ENCODE data around the gene STOML1.
"Not testable (repeated sequence)": the region's sequence is repeated elsewhere in the genome, so short reads cannot be mapped to it uniquely, and the experiment has no call there.

The STOML1 gene

GRCh38 chr15:73987250-73987649 is 4.8 kb downstream of the STOML1 start:
- DNase-seq (ENCODE audit: low read depth), result no peak

GRCh38 chr15:73986776-73987056 is 5.4 kb downstream of the STOML1 start:
- no peak for DNase-seq (ENCODE audit: low read depth)

DNA sequence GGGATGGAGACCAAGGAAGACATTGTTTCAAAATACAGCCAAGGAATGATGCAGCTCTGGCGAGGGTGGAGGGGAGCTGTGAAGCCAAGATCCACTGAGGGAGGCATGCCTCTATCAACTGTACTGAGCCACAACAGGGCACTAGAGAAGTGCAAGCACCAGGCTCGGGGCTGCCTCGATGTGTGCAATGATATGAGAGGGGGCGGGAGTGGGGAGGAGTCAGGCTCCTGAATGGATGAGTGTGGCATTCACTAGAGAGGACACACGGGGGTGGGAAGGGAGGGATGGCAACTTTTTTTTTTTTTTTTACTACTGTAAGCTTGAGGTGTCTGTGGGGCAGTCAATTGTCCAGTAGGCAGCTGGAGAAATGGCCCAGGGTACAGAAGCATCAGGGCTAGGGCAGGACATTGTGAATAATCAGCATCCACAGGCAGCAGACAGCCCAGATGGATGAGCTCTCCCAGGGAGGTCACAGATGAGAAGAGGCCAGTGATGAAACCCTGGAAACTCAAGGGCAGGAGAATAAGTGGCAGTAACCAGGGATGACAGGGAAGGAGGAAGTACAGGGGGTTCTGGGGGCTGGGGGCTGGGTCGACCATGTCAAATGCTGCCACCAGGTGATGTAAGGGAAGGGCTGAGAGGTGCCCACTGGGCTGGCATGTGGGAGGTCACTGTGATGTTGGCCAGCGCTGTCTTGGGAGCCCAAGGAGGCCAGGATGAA is 5.9 kb downstream of the STOML1 start:
- no peak for DNase-seq (ENCODE audit: low read depth)

DNA sequence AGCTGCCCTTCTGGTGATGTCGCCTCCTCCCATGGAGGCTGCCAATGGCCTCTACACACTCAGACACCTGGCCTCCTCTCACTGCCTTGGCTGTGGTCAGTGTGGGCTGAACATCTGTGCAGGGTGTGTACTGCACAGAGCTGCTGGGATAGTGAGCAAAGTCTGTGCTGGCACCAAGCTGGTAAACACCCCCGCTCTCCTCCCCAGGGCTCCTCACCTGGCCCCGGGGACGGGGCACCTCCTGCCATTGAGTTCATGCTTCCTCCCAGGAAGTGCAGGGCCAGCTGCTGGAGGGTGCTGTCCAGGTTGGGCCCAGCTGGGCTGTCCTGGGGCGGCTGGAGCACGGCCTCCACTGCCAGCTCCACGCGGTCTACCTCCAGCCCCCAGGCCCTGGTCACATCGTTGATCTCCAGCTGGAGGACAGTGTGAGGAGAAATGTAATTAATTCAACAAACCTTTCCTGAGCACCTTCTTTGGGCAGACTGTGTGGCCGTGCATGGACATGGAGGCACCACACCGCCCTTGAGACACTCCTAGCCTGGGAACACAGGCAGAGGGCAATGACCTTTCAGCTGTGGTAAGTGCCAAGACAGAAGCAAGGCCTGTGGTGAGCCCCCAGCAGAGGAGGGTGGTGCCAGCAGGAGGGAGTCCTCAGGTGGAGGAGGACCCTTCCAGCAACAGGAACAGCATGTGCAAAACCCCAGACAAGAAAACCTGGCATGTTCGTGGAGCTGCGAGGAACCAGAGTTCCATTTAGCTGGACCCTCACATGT is 6.8 kb downstream of the STOML1 start:
- DNase-seq (ENCODE audit: low read depth), result no peak

DNA sequence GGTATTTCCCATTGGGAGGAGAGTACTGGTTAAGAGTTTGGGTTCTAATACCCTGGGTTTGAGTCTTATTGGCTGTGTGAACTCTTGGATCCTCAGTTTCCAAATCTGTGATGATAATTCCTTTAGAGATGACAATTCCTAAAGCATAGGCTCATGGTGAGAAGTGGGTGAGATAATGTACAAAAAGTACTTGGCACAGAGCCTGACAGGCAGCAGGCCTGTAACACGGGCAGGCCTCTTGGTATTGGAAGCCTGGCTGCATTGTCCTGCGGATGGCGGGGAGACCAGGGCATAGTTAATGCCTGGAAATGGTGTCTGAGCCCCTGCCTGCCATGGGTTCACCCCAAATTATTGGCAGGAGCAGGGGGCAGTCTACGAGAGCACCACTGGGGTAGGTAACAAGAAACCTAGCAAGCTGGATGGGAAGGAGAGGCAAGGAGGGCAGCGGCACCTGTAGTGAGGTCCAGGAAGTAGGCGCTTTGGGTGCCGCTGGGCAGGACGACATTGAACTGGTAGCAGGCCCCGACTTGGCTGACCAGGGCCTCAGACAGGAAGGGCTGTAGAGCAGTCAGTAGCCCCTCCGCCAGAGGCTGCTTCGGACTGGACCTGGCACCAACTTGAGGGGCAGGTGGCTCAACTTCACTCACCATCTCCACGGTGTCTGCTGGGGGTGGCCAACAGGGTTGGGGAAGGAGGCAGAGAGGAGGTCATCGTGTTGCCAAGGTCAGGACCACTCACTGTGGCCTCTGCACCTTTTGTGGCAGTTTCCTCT is 7.7 kb downstream of the STOML1 start:
- DNase-seq (ENCODE audit: low read depth), result no peak

DNA sequence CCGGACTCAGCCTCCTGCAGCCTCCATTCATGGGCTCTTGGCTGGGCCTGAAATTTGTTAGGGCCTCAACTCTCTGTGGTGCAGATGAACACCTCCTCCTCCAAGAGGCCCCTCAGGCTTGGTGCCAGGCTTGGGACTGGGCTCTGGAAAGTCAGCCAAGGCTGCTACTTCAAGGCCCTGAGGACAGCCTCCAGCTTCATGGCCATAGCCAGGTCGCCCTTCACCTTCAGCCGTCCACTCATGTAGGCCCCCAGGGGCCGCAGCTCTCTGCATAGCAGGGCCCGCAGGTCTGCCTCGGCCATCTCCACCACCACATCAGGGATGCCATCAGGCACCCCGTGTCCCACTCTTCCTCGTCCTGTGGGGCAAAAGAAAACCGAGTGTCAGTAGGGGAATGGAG is 8.3 kb downstream of the STOML1 start:
- no peak for DNase-seq (ENCODE audit: low read depth)

DNA sequence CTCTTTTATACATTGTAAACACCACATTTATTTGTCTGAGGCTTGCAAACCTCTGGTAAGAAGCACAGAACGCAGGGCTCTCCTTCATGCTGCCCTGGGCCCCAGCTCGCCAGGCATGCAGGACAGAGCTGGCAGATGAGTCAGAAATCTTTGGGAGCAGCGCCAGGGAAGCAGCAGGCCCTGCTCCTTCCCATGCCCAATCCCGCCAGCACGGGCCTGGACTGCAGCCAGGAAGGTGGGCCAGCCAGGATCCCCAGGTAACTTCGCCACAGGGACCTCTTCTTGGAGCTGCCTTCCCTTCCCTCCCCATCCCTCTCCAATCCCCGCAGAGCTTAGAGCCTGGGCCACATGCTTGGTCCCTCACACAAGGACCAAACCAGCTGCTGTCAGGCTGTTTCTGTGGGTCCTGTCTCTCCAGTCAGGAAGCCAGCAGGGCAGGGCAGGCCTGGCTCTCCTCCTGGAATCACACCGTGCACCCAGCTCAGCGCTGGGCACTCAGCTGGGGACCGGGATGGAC is 8.8 kb downstream of the STOML1 start:
- DNase-seq (ENCODE audit: low read depth), result peak; percentile 48

- DNase-seq (ENCODE audit: low read depth), result peak; percentile 83
These were observed 9.7 kb downstream of the STOML1 start for GRCh38 chr15:73982222-73982962.

- DNase-seq (ENCODE audit: low read depth), result no peak
These were observed 10.3 kb downstream of the STOML1 start for GRCh38 chr15:73981761-73982221.

DNA sequence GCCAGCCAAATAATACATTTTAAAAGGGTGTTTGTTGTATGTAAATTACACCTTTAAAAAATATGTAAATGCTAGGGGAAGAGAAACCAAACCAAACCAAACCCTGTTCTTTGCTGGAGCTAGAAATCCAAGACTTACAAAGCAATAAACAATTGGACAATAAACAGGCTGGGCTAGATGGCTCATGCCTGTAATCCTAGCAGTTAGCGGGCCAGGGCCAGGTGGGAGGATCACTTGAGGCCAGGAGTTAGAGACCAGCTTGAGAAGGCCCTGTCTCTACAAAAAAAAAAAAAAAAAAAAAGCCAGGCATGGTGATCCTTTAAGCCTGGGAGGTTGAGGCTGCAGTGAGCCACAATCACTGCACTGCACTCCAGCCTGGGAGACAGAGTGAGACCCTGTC is 12.5 kb downstream of the STOML1 start:
- DNase-seq (ENCODE audit: low read depth), result no peak

DNA sequence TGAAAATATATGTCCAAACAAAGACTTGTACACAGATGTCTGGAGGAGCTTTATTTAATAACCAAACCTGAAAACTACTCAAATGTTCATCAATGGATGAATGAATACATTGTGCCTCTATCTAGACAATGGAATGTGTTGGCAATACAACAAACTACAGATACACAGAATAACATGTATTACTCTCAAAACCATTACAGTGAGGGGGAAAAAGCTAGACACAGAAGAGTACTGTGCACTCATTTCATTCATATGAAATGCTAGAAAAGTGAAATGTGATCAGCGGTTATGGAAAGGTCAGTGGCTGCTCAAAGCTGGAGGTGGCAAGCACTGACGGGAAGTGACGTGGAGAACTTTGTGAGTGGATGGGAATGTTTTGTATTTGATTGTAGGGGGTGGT is 13.2 kb downstream of the STOML1 start:
- no peak for DNase-seq (ENCODE audit: low read depth)

GRCh38 chr15:73975440-73976125 is 16.5 kb downstream of the STOML1 start:
- DNase-seq (ENCODE audit: low read depth), result not testable (repeated sequence)

DNA sequence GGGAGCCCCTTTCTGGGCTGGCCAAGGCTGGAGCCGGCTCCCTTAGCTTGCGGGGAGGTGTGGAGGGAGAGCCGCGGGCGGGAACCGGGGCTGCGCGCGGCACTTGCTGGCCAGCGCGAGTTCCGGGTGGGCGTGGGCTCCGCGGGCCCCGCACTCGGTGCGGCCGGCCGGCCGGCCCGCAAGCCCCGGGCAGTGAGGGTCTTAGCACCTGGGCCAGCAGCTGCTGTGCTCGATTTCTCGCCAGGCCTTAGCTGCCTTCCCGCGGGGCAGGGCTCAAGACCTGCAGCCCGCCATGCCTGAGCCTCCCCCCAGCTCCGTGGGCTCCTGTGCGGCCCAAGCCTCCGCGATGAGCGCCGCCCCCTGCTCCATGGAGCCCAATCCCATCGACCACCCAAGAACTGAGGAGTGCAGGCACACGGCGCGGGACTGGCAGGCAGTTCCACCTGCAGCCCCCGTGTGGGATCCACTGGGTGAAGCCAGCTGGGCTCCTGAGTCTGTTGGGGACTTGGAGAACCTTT is 18.4 kb downstream of the STOML1 start:
- DNase-seq (ENCODE audit: low read depth), result not testable (repeated sequence)

DNA sequence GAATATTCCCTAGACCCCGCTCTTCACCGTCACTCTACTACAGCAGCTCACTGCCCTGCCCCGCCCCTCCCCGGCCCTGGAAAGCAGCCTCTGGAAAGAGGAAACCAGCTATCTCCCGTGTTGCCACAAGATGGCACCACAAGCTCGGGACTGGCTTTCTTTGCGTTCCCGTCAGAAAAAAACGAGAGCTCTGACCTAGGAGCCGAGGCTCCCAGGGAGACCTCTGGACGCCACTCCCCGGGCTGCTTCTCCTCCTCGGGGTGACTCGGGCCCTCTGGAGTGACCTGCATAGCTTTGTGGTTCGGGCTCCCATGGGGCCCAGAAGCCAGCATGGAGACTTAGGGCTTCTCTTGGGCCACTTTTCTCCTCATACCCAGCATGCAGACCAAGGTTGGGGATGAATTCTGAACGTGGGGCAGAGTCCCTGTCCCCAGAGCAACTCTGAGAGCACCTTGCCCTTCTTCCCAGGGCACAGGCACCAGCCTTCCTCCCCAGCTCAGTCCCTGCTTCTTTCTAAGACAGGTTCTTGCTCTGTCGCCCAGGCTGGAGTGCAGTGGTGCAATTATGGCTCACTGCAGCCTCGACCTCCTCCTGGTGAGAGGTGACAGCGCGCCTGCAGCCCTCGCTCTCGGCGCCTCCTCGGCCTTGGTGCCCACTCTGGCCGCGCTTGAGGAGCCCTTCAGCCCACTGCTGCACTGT is 19.0 kb downstream of the STOML1 start:
- no peak for DNase-seq (ENCODE audit: low read depth)

DNA sequence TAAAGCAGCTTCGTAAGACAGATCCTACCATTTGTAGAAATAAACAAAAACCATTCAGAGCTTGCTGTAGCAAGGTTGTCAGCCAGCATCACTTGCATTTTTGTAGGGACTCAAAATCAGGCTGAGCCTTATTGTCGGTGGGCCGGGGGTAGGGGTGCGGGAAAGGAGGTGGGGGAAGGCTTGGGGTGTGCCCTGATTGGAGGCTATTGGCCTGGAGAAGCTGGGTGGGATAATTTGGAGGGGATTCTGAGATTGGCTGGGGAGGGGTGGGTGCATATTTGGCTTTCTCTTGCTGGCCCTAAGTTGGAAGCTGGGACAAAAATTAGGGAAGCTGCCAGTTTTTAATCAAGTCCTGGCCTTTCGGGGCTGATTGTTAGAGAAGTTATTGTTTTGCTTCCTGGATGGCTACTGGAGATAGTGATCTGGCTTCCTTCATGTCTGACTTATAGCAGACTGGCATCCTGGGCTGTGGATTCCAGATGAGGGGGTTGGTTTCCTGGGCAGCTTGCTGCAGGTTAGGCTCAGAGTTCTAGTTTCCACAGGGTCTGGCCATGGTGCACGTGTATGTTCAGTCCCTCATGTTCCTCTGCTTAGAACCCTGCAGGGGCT is 22.8 kb downstream of the STOML1 start:
- no peak for DNase-seq (ENCODE audit: low read depth)

DNA sequence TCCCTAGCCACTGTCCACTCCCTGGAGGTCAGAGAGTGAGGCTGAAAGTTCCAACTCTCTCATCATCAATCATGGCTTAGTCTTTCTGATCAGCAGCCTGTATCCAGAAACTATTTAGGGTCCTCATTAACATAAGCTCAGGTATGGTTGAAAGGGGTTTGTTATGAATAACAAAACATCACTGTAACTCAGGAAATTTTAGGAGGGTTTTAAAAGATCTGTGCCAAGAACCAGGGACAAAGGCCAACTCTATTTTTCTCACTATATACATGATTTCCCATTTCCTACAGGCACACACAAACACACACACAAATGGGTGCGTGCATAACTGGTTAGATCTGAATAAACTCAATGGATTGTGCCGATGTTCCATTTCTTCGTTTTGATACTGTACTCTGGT is 23.6 kb downstream of the STOML1 start:
- DNase-seq (ENCODE audit: low read depth), result no peak

GRCh38 chr15:73965758-73966113 is 26.4 kb downstream of the STOML1 start:
- DNase-seq (ENCODE audit: low read depth), result no peak

- DNase-seq (ENCODE audit: low read depth), result no peak
These were observed 26.9 kb downstream of the STOML1 start for GRCh38 chr15:73965094-73965757.

GRCh38 chr15:73964736-73965093 is 27.4 kb downstream of the STOML1 start:
- no peak for DNase-seq (ENCODE audit: low read depth)

DNA sequence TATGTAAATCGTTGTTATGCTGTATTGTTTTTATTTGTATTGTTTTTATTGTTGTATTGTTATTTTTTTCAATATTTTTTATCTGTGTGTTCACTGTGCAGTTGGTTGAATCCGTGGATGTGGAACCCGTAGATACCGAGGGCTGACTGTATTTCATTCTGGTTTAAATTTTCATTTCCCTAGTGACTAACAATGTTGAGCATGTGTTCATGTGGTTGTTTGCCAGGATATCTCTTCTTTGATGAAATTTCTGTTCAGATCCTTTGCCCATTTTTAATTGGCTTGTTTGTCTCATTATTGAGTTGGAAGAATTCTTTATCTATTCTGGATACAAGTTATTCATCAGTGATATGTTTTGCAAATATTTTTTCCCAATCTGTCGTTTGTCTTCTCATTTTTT is 29.7 kb downstream of the STOML1 start:
- DNase-seq (ENCODE audit: low read depth), result no peak

Data from GM04503 (cell line).